Measurements from ENCODE around the gene PDE6H. TPM values are rescaled to one million over a fixed set of nuclear protein-coding genes. Genes with fewer than 3 reads are reported as not detected.

The PDE6H gene
- total and polyA plus RNA-seq, 2 experiments from 2014 or later = not detected

GRCh38 chr12:14958361-14959125 is 14.3 kb upstream of the PDE6H start:
- no peak overlapping the region for H2AFZ ChIP-seq
- 82% methylated on average over 11 of the region's 11 CpGs for WGBS (ENCODE audit: low lambda C conversion rate, missing lambda C conversion rate)
- peak overlapping the region; percentile 33 for H3K27ac ChIP-seq
- H3K4me2 ChIP-seq = no peak overlapping the region
- H3K36me3 ChIP-seq (replicated peaks; ENCODE audit: insufficient read depth, low read depth) = no peaks in the 10 kb centered on the region
- no peaks in the 10 kb centered on the region for H3K27me3 ChIP-seq
- TF ChIP-seq CTCF (IDR thresholded peaks at IDR 0.05; ENCODE audit: poor library complexity) = no peak
- TF ChIP-seq EZH2phosphoT487 (IDR thresholded peaks at IDR 0.05; ENCODE audit: low read depth, severe bottlenecking, unreplicated experiment) = no peak
- no peak for TF ChIP-seq EZH2 (IDR thresholded peaks at IDR 0.05; ENCODE audit: borderline replicate concordance)
- no peaks in the 10 kb centered on the region for H3K9me3 ChIP-seq (ENCODE audit: low read depth)
- H3K4me3 ChIP-seq = no peak overlapping the region
- DNase-seq (ENCODE audit: low spot score) = no peak
- no peaks in the 10 kb centered on the region for H4K20me1 ChIP-seq (ENCODE audit: insufficient read depth, poor library complexity, severe bottlenecking)
- H3K4me1 ChIP-seq (ENCODE audit: insufficient read depth) = no peaks in the 10 kb centered on the region
- H3K79me2 ChIP-seq = no peaks in the 10 kb centered on the region
- no peaks in the 10 kb centered on the region for H3K9me2 ChIP-seq (replicated peaks; ENCODE audit: insufficient read depth)

GRCh38 chr12:14959126-14959440 is 13.8 kb upstream of the PDE6H start:
- Histone ChIP-seq H3K4me3 (no peak overlapping the region), H3K27ac (no peak overlapping the region)

GRCh38 chr12:14959463-14959862 is 13.4 kb upstream of the PDE6H start:
- no peaks in the 10 kb centered on the region for H3K4me1 ChIP-seq (ENCODE audit: insufficient read depth)
- H3K79me2 ChIP-seq = no peaks in the 10 kb centered on the region
- H3K27ac ChIP-seq = no peak overlapping the region
- no peaks in the 10 kb centered on the region for H3K9me3 ChIP-seq (ENCODE audit: low read depth)
- no peak overlapping the region for H3K4me2 ChIP-seq
- no peak for TF ChIP-seq CTCF (IDR thresholded peaks at IDR 0.05; ENCODE audit: poor library complexity)
- TF ChIP-seq EZH2phosphoT487 (IDR thresholded peaks at IDR 0.05; ENCODE audit: low read depth, severe bottlenecking, unreplicated experiment) = no peak
- TF ChIP-seq EZH2 (IDR thresholded peaks at IDR 0.05; ENCODE audit: borderline replicate concordance) = no peak
- no peak overlapping the region for H2AFZ ChIP-seq
- H3K4me3 ChIP-seq = no peak overlapping the region
- no peaks in the 10 kb centered on the region for H3K9me2 ChIP-seq (replicated peaks; ENCODE audit: insufficient read depth)
- no peak for DNase-seq (ENCODE audit: low spot score)
- H4K20me1 ChIP-seq (ENCODE audit: insufficient read depth, poor library complexity, severe bottlenecking) = no peaks in the 10 kb centered on the region
- H3K27me3 ChIP-seq = no peaks in the 10 kb centered on the region
- WGBS (ENCODE audit: low lambda C conversion rate, missing lambda C conversion rate) = 88% methylated on average over 3 of the region's 3 CpGs
- no peaks in the 10 kb centered on the region for H3K36me3 ChIP-seq (replicated peaks; ENCODE audit: insufficient read depth, low read depth)

More at GRCh38 chr12:14959126-14959440, 13.8 kb upstream of the PDE6H start:
- TF ChIP-seq EZH2phosphoT487 (IDR thresholded peaks at IDR 0.05; ENCODE audit: low read depth, severe bottlenecking, unreplicated experiment) (no peak), CTCF (IDR thresholded peaks at IDR 0.05; ENCODE audit: poor library complexity) (no peak), EZH2 (IDR thresholded peaks at IDR 0.05; ENCODE audit: borderline replicate concordance) (no peak)
- no peaks in the 10 kb centered on the region for H4K20me1 ChIP-seq (ENCODE audit: insufficient read depth, poor library complexity, severe bottlenecking)
- no peaks in the 10 kb centered on the region for H3K79me2 ChIP-seq
- H3K4me1 ChIP-seq (ENCODE audit: insufficient read depth) = no peaks in the 10 kb centered on the region
- H3K27me3 ChIP-seq = no peaks in the 10 kb centered on the region
- 98% methylated on average over 10 of the region's 10 CpGs for WGBS (ENCODE audit: low lambda C conversion rate, missing lambda C conversion rate)
- no peak overlapping the region for H2AFZ ChIP-seq
- H3K36me3 ChIP-seq (replicated peaks; ENCODE audit: insufficient read depth, low read depth) = no peaks in the 10 kb centered on the region
- no peak for DNase-seq (ENCODE audit: low spot score)
- H3K4me2 ChIP-seq = no peak overlapping the region
- no peaks in the 10 kb centered on the region for H3K9me3 ChIP-seq (ENCODE audit: low read depth)
- no peaks in the 10 kb centered on the region for H3K9me2 ChIP-seq (replicated peaks; ENCODE audit: insufficient read depth)

Data from hepatocyte (in vitro differentiated cells).